Stimulated activated CD8-positive, alpha-beta memory T cell treated with anti-CD3 and anti-CD28 coated beads, Interleukin-4, amount 100 ng/mL, for 4 hours (primary cell): ENCODE measurements around the gene GATA3.
A peak's percentile ranks its signal among the peaks of the same experiment; 100 is the strongest.
"Not testable (repeated sequence)": the region's sequence is repeated elsewhere in the genome, so short reads cannot be mapped to it uniquely, and the experiment has no call there.

Experiments
- DNase-seq, 2 donors: peaks; one replicate each; pipeline ENCODE4 v3.0.0-alpha.2; 2020; ENCODE audit warnings: low read depth in 2 of 2, low spot score in 1 of 2

The GATA3 gene

DNA sequence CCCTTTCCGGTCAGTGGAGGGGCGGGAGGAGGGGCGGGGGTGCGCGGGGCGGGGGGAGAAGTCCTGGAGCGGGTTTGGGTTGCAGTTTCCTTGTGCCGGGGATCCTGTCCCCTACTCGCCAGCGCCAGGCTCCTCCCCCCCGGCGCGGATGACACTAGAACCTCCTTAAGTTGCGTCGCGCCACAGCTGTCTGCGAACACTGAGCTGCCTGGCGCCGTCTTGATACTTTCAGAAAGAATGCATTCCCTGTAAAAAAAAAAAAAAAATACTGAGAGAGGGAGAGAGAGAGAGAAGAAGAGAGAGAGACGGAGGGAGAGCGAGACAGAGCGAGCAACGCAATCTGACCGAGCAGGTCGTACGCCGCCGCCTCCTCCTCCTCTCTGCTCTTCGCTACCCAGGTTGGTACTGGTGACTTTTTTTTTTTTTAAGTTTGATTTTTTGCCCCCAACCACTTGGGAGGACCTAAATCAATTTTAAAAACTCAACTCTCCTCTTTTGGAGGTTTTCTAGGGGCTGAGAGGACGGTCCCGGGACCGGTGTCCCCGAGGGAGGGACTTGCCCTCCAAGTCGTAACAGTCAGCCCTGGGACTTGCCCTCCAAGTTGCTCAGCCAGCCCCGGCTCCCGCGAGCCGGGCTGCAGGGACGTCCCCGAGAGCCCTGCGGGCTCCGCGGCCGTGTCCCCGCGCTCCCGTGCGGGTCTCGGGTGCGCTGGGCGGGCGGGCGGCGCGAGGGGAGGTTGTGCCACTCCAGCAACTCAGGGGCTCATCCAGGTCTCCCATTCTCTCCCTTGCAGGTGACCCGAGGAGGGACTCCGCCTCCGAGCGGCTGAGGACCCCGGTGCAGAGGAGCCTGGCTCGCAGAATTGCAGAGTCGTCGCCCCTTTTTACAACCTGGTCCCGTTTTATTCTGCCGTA, at the start of gene GATA3:
GATA3 (plus strand) TSS at position 195 of the 914 bp plus-strand sequence. CDS start 968 bp downstream, outside the sequence.
- peak in 1 of 2 donors; percentile 60 for DNase-seq

DNA sequence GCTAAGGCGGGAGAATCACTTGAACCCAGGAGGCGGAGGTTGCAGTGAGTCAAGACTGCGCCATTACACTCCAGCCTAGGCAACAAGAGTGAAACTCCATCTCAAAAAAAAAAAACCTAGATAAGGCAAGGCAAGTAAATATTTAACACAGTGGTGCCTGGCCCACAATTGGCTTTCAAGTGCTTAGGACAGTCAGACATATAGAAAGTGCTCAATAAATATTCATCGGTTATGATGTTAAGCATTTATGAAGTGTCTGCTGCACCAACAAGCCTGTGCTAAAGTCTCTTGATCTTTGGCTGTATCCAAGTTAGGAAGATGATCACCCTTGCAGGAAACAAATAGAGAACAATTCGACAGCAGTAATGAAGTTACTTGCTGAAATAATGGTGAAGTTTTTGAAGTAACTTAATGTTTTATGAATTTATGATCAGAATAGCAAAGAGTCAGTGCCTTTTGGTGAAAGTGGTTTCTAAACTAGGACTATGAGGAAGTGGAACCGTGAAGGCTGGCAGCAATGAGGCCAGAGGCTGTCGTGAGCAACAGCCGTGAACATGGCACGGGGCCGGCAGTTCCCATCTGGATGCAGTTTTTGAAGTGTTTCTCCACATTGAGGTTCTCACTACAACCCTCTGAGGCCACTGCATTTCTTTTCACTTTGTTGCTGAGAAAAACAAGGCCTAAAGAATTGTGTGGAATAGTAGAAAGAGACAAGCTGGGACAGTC, 48.1 kb upstream of the GATA3 start:
- no peak for DNase-seq

DNA sequence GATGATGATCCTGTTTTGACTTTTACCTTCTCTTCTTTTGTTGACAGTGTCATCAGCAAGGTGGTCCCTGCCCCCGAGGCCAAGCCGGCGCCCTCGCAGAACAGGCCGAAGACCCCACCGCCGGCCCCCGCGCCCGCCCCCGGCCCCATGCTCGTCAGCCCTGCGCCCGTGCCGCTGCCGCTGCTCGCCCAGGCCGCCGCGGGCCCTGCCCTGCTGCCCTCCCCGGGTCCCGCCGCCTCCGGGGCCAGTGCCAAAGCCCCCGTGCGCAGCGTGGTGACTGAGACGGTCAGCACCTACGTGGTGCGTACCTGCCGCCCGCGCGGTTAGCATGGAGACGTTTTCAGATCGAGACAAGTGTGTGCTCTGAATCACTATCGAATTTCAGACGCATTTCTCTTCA, 45.5 kb upstream of the GATA3 start:
- DNase-seq = no peak

DNA sequence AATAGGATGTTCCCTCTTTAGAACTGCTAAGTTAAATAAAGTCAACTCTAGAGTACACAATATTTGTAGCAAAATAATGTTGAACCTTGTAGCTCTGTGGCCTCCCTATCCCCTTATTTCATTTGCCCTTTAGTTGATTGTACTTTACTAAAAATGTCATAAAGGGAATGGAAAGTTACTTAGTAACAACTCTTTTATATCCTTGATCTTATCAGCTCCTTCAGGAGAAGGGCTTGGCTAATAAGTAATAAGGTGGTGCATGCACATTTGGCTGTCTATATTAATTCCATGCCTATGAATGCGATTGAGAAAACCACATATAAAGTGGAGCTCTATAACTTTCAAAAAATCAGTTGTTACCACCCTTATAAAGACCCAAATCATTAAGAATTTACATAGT, 41.5 kb upstream of the GATA3 start:
- DNase-seq = no peak

DNA sequence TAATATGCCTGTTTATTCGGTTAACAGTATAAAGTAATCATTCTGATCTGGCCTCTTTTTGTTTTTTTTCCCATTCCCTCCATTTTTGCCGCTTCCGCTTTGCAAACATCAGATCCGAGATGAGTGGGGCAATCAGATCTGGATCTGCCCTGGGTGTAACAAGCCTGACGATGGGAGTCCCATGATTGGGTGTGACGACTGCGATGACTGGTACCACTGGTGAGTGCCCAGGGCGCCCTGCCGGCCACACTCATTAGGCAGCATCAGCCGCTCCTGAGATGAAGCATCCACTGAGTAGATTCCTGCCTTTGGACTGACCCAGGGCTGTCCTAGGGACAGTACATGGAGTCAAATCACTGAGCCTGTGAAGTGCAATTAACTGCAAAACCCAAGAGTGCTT, 40.9 kb upstream of the GATA3 start:
- no peak for DNase-seq

DNA sequence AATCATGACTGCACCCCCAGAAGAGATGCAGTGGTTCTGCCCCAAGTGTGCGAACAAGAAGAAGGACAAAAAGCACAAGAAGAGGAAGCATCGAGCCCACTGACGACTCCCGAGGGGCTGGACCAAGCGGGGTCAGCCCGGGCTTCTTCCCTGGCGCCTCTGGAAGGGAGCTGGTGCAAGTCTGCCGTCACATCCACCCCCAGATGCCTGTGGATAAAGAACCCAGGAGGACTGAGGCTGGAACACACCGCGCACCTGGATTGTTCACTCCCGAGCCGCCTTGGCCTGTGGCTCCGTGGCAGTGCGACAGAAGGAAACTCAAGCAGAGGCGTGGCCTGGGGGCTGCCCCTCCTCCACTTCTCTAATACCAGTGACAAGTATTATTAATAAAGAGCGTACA, 39.8 kb upstream of the GATA3 start:
- no peak for DNase-seq

DNA sequence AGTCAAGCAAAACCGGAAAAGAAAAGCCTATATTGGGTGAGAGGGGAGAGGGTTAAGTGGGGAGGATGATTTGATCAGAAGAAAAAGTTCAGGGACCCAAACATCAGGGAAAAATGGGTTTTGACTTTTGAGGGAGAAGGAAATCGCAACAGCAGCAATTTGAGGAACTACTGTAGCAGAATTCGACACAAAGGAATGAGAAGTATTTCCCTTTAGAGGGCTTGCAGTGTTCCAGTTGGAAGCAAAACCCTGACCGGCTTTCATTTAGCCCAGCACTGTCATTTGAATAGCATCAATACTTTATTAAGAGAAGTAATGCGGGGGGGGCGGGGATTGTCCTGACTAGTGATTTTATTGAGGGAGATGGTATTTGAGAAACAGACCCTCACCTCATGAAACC, 37.2 kb upstream of the GATA3 start:
- no peak for DNase-seq

DNA sequence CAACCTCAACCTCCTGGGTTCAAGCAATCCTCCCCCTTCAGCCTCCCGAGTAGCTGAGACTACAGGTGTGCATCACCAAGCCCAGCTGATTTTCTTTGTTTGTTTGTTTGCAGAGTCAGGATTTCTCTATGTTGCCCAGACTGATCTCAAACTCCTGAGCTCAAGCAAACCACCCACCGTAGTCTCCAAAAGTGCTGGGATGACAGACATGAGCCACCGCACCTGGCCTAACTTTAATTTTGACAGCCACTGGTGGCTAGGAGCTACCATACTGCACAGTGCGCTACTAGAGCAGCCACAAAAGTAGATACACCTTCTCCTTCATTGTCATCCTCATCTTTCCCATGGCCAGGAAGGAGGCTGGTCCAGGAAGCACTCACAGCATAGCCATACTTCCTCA, 31.2 kb upstream of the GATA3 start:
- DNase-seq = no peak

DNA sequence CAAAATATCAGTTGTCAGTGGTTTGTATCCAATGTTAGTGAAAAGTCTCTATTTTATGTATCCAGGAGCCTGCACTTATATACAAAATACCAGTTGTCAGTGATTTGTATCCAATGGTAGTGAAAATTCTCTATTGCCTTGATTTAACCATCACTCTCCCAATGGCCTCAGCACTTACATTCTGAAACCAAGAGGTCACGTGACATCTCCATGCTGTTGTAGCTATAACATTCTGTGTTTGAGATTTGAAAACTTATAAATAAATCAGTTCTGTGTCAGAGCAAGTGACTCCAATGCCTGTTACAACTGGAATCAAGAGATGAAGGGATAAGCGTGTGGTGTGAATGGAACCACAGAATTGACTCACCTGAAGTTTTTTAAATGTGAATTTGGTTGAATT, 30.6 kb upstream of the GATA3 start:
- DNase-seq = no peak

DNA sequence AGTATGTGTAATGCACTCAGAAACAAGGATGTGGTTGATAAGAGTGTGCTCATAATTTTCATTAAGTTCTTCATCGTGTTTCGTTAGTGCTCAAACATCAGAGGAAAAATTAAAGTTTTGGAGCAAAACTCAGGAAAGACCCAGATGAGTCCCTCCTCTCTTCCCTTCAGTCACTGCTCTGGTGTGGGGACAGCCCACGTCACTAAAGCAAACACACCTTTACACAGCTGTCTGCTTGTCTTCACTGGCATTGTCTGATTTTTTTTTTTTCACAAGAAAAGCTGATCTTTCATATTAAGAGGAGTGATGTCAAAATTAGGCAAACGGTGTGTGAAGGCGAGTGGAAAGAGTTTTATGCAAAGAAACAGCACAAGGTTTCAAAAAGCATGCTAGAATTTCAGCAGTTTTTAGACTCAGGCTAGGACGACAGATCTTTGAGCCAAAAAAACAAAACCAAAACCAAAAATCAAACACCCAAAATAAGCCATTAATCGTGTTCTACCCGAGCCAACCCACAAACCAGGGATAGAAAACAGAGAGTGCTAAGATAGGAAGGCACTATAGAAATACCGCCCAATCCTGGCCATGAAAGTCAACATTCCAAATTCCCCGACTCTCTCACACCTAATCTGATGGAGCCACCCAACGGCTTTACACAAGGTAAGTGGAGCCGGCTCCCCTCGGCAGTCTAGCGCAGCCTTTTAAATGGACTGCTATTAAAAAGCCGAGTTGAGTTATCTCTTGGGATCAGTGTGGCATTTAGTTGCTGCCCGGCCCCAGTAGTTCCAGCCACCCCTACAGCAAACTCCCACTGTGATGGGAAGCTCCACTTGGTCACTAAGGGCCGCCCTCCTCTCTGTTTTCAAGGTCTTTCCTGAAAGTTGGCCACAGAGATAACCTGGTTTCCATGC, 27.9 kb upstream of the GATA3 start:
- DNase-seq = no peak

DNA sequence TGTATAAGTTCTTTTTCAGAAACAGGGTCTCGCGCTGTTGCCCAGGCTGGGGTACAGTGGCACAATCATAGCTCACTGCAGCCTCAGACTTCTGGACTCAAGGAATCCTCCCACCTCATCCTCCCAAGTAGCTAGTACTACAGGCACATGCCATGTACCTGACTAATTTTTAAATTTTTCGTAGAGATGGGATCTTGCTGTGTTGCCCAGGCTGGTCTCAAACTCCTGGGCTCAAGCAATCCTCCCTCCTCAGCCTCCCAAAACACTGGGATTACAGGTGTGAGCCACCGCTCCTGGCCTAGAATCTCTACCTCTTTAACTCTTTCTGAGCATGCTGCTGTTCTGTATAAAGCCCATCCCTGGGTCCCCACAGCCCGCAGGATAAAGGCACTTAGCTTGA, 23.3 kb upstream of the GATA3 start:
- DNase-seq = not testable (repeated sequence)

DNA sequence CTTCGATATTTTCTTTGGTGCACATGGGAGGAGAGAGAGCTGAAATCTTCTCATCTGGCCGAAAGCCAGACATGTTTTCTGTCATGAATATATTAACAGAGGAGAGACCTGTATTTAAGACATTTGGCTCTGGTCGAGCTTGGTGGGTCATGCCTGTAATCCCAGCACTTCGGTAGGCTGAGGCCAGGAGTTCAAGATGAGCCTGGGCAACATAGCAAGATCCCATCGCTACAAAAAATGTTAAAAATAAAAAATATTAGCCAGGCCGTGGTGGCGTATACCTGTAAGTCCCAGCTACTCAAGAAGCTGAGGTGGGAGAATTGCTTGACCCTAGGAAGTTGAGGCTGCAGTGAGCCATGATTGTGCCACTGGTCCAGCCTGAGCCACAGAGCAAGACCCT, 21.9 kb upstream of the GATA3 start:
- no peak for DNase-seq

DNA sequence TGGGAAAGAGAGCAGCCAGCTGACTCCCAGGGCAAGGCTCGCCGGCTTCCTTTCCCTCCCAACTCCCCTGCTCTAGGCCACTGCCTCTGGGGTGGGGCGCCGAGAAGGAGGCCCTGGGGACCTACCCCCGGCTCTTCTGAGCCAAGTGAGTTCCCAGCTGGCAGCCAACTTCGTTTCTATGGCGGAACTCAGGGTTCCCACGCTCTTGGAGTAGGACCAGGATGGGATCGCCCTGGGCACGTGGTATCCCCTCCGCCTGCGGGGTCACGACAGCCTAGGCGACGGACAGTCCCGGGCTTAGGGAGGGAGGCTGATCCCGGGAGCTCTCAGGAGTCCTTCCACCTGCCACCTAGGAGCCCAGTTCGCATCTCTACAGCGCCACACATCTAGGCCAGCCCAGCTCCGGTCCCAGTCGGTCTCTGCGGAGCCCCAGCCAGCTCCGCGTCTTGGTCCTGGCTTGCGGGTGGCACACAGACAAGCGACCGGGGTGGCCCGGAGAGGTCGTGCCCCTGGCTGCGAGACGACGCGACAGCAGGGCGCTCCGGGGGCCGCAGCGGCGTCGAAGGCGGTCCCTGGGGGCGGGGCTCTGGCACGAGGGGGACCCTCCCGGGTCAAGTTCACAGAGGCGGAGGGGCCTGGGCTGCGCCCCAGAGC, 20.5 kb upstream of the GATA3 start:
- no peak for DNase-seq

DNA sequence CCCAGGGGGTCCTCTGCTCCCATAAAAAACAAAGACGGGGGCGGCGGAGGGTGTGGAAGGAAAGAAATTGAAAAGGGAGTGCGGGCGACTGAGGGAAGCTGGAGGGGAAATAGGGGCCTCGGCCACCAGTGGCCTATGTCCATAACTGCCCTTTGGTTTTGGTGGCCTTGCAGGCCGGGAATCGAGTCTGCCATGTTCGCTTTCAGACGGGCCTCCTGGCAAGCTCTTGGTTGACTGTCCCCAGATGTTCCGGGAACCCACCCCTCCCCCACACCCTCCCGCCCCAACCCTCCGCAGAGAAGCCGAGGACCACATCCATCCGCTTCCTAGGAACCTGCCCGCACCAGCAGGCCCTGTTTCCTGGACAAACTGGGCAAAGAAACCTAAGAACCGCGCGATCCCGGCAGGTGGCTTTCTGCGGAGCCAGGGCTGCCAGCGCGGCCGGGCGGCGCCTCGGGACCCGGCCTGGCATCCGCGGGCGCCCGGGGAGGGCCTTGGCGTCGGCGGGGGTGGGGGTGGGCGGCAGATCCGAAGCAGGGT, 20.0 kb upstream of the GATA3 start:
- no peak for DNase-seq

DNA sequence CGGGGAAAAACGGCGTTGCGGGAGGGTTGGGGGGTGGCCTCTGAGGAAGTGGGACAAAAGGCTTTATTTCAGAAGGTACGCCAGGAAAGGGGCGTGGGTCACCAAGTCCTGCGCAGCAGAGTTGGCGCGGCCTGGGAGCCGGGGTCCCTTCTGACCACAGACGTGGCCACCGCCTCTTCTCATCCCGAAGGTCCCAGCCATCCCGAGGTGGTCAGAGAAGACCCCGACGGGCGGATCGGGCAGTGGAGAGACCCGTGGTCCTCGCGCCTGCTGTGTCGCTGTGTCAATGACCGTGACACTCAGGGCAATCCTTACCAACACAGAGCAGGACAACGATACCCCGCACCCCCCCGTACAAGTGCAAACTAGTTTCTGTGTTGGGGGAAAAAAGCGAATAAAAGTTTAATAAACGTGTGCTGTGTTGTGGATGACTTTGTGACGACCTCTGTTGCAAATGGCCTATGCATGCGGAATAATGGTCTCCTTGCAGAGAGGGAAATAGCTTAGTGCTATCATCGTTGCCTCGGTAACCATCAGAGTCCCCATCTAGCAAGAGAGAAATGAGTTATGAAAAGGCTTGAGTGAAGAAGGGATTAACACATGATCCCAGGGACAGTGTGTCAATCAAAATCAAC, 19.4 kb upstream of the GATA3 start:
- DNase-seq = no peak

DNA sequence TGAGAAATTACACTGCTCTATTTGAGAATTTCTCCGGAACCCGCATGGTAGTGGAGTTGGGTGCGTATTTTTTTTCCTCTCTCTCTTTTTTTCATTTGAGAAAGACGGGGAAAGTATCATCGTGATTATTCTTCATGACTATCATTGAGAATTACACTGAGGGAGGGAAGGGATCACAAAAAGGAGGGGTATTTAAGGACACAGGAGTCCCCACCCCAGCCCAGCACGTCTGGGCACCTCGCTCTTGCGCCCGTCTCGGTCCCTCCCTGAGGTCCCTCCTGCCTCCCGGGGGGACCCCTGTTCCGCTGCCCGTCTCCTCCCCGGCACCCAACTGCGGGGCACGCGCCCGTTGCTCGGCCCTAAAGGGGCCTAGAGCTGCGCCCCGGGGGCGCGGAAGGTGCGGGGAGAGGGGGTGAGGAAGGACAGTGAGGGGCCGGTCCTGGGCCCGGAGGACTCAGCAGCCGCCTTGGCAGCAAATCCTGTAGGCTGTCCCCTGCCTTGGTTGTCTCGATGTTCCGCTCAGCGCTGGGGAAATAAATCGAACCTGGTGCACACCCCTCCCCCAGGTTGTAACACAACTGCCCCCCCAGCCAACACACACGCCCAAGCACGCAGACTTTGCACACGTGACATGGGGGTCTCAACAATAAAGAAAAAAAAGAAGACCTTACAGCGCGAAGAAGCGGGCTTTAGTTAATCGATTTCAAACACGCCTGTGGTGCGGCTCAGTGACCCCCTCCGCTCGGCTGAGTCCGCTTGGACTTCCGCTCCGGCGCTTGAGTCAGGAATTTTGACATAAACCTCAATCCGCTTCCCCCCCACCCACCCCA, 18.6 kb upstream of the GATA3 start:
- no peak for DNase-seq

DNA sequence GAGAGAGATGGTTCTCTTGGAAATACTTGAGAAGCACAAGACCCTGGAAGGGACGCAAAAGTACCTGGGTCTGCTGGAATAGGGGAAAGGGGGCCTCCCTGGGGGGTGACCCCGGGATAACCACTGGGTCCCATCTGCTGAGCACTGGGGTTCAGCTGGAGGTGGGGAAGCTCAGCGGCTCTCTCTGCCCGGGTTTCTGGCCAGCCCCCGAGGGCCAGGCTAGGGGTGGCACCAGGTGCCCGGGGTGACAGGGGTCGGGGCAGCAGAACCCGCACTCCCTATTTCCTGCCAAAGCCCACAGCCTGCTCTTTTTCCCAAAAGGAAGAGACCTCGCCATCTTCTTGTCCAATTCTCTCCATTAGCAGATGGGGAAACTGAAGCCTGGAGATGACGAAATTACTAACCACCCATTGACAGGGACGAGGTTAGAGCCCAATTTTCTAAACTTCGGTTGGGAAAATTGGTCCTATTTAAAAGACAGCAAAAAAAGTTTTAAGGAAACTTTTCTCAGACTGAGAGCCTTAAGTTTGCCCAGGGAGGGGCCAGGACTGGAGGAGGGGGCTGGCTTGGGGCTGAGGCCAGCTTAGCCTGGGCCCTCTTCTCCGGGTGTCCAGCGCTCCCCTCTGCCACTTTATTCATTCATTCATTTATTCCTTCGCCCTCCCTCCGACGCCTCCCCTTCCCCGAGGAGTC, 17.8 kb upstream of the GATA3 start:
- no peak for DNase-seq

DNA sequence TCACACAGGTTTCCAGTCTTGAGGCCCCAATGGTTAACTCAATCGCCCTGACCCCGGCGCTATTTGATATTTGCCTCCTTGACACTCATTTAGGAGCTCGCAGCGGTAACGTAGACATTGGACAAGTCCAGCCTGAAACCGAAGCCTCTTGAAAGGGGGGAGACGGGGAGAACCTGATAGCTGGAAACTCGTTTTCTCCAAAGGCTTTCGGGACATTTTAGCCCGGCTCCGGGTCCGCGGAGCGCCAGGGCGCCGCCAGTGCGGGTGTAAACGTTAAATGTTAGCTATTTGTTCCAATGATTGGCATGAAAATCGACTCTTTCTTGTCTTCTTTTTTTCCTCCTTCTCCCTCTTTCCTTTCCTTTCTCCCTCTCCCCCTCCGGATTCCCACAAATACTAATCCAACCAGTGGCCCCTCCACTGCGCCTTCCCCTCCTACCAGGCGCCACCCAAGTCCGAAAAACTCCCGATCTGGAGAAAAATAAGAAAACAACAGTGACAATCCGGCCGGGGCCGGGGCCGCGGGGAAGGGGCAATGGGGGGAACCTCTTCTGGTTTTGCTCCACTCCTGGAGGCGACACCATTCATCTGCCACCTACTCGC, 17.2 kb upstream of the GATA3 start:
- no peak for DNase-seq
